GM12878 (cell line): ENCODE results near the gene AFAP1. TPM values are rescaled to one million over a fixed set of nuclear protein-coding genes. Genes with fewer than 3 reads are reported as not detected.

Experiments used
- ATAC-seq: fragments of 200-7000 bp; cut with Tn5 transposase; 3 replicates; pipeline ENCODE4 v1.9.1; 2020; ENCODE audit warnings: mild to moderate bottlenecking, moderate library complexity
- BruUV-seq: library from RNA; stranded (reverse); fragments of 400-500 nt; replicated peaks from 2 replicates; lab custom pipeline; 2021; lab: Mats Ljungman, UMichigan
- CTCF ChIA-PET: fragments of 300-600 bp; sonication (Branson Sonifier 250); formaldehyde crosslinking; extraction: SDS; loops from one replicate; lab custom pipeline; 2021; ENCODE audit warnings: inconsistent platforms; lab: Yijun Ruan, JAX
- POLR2A ChIA-PET: fragments of 350-600 bp; formaldehyde crosslinking; extraction: SDS; loops from one replicate; lab custom pipeline; 2021; ENCODE audit warnings: inconsistent platforms; lab: Charles Lee
- RAD21 ChIA-PET: fragments of 300-600 bp; sonication (Branson Sonifier 250); formaldehyde crosslinking; loops from one replicate; lab custom pipeline; 2023; ENCODE audit warnings: antibody characterized with exemption; ENCODE audit not compliant: unreplicated experiment; lab: Charles Lee
- SMC1A ChIA-PET: fragments of 300-600 bp; sonication (Branson Sonifier 250); formaldehyde crosslinking; loops from one replicate; lab custom pipeline; 2023; ENCODE audit not compliant: unreplicated experiment, uncharacterized antibody; lab: Charles Lee
- DNase-seq: peaks from one replicate; pipeline ENCODE4 v3.0.0-alpha.2; 2011; ENCODE audit warnings: low read depth, low spot score
- FAIRE-seq: peaks from 3 replicates; lab custom pipeline; 2011; peaks lifted over from hg19 to GRCh38; lab: Jason Lieb, UNC
- H2AFZ ChIP-seq: 2 replicates; pipeline ENCODE4 v1.6.0; 2011; ENCODE audit warnings: low read depth, low read length, control low read depth; ENCODE audit not compliant: control insufficient read depth
- H3K27ac ChIP-seq: 2 replicates; pipeline ENCODE4 v1.5.1; 2011; ENCODE audit warnings: control low read depth; ENCODE audit not compliant: control insufficient read depth, insufficient read depth
- H3K27me3 ChIP-seq, 2 experiments: replicated peaks in 1 of 2; 2 replicates each; pipeline versions ENCODE4 v1.6.0 to v1.6.1; 2011; ENCODE audit warnings: low read length in 1 of 2; ENCODE audit not compliant: control insufficient read depth in 2 of 2, insufficient read depth in 2 of 2
- H3K36me3 ChIP-seq, 2 experiments: 2 replicates each; pipeline ENCODE4 v1.5.1; 2011; ENCODE audit warnings: low read length in 1 of 2; ENCODE audit not compliant: control insufficient read depth in 2 of 2, insufficient read depth in 2 of 2
- H3K4me1 ChIP-seq: 2 replicates; pipeline ENCODE4 v1.6.1; 2011; ENCODE audit warnings: mild to moderate bottlenecking, low read length, moderate library complexity, mixed read lengths; ENCODE audit not compliant: control insufficient read depth, insufficient read depth
- H3K4me2 ChIP-seq: 2 replicates; pipeline ENCODE4 v1.6.0; 2011; ENCODE audit warnings: control low read depth; ENCODE audit not compliant: control insufficient read depth, insufficient read depth
- H3K4me3 ChIP-seq: fragments of 200-600 bp; sonication (generic); 2 replicates; pipeline ENCODE4 v1.5.1; 2016
- H3K79me2 ChIP-seq: 2 replicates; pipeline ENCODE4 v1.6.0; 2011; ENCODE audit warnings: low read length; ENCODE audit not compliant: control insufficient read depth, insufficient read depth
- H3K9ac ChIP-seq: 2 replicates; pipeline ENCODE4 v1.8.0; 2011; ENCODE audit warnings: low read length, control low read depth, mixed read lengths; ENCODE audit not compliant: control insufficient read depth, insufficient read depth
- H3K9me3 ChIP-seq: replicated peaks from 3 replicates; pipeline ENCODE4 v1.5.1; 2011; ENCODE audit warnings: mild to moderate bottlenecking, low read length; ENCODE audit not compliant: control insufficient read depth, insufficient read depth
- H4K20me1 ChIP-seq: 2 replicates; pipeline ENCODE4 v1.6.0; 2011; ENCODE audit not compliant: control insufficient read depth, insufficient read depth
- BHLHE40 ChIP-seq, 2 experiments: fragments of 450-650 bp in 1 of 2; IDR thresholded peaks; 2 replicates each; pipeline ENCODE4 v1.6.1; 2011 to 2017; ENCODE audit warnings: low read depth in 2 of 2, borderline replicate concordance in 1 of 2, improper control_type of control experiment in 1 of 2, low read length in 1 of 2, mild to moderate bottlenecking in 1 of 2
- CBX5 ChIP-seq: sonication (generic); IDR thresholded peaks from 2 replicates; pipeline ENCODE4 v1.6.1; 2016; ENCODE audit warnings: low read depth, moderate library complexity, mild to moderate bottlenecking, inconsistent platforms
- EGR1 ChIP-seq, 2 experiments: IDR thresholded peaks; 1 replicate in 1 of 2; 2 replicates in 1 of 2; pipeline ENCODE4 v1.6.1; 2011 to 2012; ENCODE audit warnings: low read depth in 2 of 2, low read length in 2 of 2, borderline replicate concordance in 1 of 2, mild to moderate bottlenecking in 1 of 2, moderate library complexity in 1 of 2
- ESRRA ChIP-seq: IDR thresholded peaks from 2 replicates; pipeline ENCODE4 v1.6.1; 2012; ENCODE audit warnings: mild to moderate bottlenecking, low read length, improper control_type of control experiment
- FOXK2 ChIP-seq: fragments of 450-650 bp; IDR thresholded peaks from 2 replicates; pipeline ENCODE4 v1.6.1; 2017; ENCODE audit warnings: mild to moderate bottlenecking, moderate library complexity
- IKZF2 ChIP-seq, 2 experiments: fragments of 450-650 bp; IDR thresholded peaks; 2 replicates each; pipeline ENCODE4 v1.6.1; 2017; ENCODE audit warnings: mild to moderate bottlenecking in 2 of 2, moderate library complexity in 2 of 2
- JUND ChIP-seq: IDR thresholded peaks from 2 replicates; pipeline ENCODE4 v1.6.1; 2012; ENCODE audit warnings: low read depth, mild to moderate bottlenecking, low read length, improper control_type of control experiment, moderate library complexity
- MYB ChIP-seq: fragments of 150-350 bp; IDR thresholded peaks from 2 replicates; pipeline ENCODE4 v1.6.1; 2014; ENCODE audit warnings: mild to moderate bottlenecking, low read depth, low read length, borderline replicate concordance
- RUNX3 ChIP-seq: IDR thresholded peaks from 2 replicates; pipeline ENCODE4 v1.6.1; 2012; ENCODE audit warnings: low read length, inconsistent platforms
- SMC3 ChIP-seq: IDR thresholded peaks from 2 replicates; pipeline ENCODE4 v1.6.1; 2011; ENCODE audit warnings: low read length, improper control_type of control experiment, borderline replicate concordance
- TAF1 ChIP-seq: IDR thresholded peaks from 2 replicates; pipeline ENCODE4 v1.6.1; 2011; ENCODE audit warnings: mild to moderate bottlenecking, low read depth, low read length, borderline replicate concordance
- WGBS: methylation state at CpG from one replicate; pipeline ENCODE4 v1.1.6; 2016; ENCODE audit warnings: low lambda C conversion rate; ENCODE audit not compliant: insufficient replicate concordance, insufficient coverage; ENCODE audit errors: missing lambda C conversion rate; 5-methylcytosine and 5-hydroxymethylcytosine counted together
- in situ Hi-C: fragments of 300-500 bp; cut with MboI; formaldehyde crosslinking; loops from 9 replicates; pipeline ENCODE4 v1.14.3; 2018; ENCODE audit warnings: mixed read lengths
- intact Hi-C: fragments of 100-400 bp; cut with micrococcal nuclease; formaldehyde crosslinking; loops from one replicate; pipeline ENCODE4 v1.14.2; 2022; ENCODE audit not compliant: unreplicated experiment
- polyA plus RNA-seq, 11 experiments: library from polyadenylated mRNA; depleted of rRNA in 4 of 11; unstranded in 6 of 11; stranded (reverse) in 5 of 11; fragments of >200 nt; fragmentation: Nextera tagmentation in 4 of 11; fragmentation: Illumina TruSeq in 1 of 11; extraction: Ambion mirVana in 4 of 11; extraction: Trizol in 1 of 11; gene quantifications; 1 replicate in 1 of 11; 2 replicates in 10 of 11; pipeline versions ENCODE4 v1.2.1 to v1.2.3, GENCODE V29; 2011 to 2016; ENCODE audit warnings: inconsistent platforms in 2 of 11, missing spikeins in 2 of 11, low read depth in 1 of 11
- total RNA-seq, 4 experiments: library from RNA; depleted of rRNA in 3 of 4; stranded (reverse); fragments of >200 nt in 3 of 4; fragmentation: Illumina TruSeq in 1 of 4; extraction: Trizol in 1 of 4; gene quantifications; 2 replicates each; pipeline versions ENCODE4 v1.2.1 to v1.2.3, GENCODE V29; 2013 to 2021
- TF ChIP-seq, protein P1 (sequence below): fragments of 450-650 bp; IDR thresholded peaks from 2 replicates; pipeline ENCODE4 v1.6.1; 2017; ENCODE audit warnings: mild to moderate bottlenecking, low read depth, inconsistent platforms; ENCODE audit not compliant: poor library complexity, severe bottlenecking
- TF ChIP-seq, protein P2 (sequence below): fragments of 150-350 bp; IDR thresholded peaks from 2 replicates; pipeline ENCODE4 v1.6.1; 2014; ENCODE audit warnings: mild to moderate bottlenecking, low read depth, low read length
- TF ChIP-seq, protein P3 (sequence below): fragments of 450-650 bp; formaldehyde crosslinking; IDR thresholded peaks from 2 replicates; pipeline ENCODE4 v1.4.0; 2020; ENCODE audit warnings: mild to moderate bottlenecking, moderate library complexity

Gene AFAP1
- total and polyA plus RNA-seq, 10 of the 15 experiments (the other 5 are each of a cell fraction or from before 2014, with no cell fraction given): 0.02 to 0.23 (median 0.09) TPM; not detected in 1

DNA sequence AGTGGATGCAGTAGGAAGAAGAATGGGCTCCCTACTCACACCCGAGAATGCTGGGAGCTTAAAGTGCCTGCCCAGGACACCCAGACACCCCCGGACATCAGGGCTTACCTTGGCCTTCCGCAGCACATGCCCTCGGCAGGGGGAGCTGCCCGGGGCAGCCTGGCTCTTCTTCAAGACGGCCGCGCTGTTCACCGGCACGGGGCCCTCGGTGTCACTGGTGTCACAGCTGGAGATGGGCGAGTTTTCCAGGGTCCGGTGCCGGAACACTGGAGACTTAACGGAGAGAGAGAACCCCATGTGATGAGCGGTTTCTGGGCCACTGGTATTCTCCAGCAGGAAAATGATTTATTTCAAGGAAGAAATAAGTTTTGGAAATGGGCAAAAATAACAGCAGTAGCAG lies 170.9 kb downstream of the AFAP1 start (continued):
- TF ChIP-seq, protein P1, sequence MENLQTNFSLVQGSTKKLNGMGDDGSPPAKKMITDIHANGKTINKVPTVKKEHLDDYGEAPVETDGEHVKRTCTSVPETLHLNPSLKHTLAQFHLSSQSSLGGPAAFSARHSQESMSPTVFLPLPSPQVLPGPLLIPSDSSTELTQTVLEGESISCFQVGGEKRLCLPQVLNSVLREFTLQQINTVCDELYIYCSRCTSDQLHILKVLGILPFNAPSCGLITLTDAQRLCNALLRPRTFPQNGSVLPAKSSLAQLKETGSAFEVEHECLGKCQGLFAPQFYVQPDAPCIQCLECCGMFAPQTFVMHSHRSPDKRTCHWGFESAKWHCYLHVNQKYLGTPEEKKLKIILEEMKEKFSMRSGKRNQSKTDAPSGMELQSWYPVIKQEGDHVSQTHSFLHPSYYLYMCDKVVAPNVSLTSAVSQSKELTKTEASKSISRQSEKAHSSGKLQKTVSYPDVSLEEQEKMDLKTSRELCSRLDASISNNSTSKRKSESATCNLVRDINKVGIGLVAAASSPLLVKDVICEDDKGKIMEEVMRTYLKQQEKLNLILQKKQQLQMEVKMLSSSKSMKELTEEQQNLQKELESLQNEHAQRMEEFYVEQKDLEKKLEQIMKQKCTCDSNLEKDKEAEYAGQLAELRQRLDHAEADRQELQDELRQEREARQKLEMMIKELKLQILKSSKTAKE: no peak
- TF ChIP-seq TAF1: no peak
- TF ChIP-seq EGR1 (IDR thresholded peaks at IDR 0.05; ENCODE audit: borderline replicate concordance in 1 of 2, low read depth in 2 of 2, low read length in 2 of 2): no peak
- TF ChIP-seq, protein P2, sequence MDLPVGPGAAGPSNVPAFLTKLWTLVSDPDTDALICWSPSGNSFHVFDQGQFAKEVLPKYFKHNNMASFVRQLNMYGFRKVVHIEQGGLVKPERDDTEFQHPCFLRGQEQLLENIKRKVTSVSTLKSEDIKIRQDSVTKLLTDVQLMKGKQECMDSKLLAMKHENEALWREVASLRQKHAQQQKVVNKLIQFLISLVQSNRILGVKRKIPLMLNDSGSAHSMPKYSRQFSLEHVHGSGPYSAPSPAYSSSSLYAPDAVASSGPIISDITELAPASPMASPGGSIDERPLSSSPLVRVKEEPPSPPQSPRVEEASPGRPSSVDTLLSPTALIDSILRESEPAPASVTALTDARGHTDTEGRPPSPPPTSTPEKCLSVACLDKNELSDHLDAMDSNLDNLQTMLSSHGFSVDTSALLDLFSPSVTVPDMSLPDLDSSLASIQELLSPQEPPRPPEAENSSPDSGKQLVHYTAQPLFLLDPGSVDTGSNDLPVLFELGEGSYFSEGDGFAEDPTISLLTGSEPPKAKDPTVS: no peak

DNA sequence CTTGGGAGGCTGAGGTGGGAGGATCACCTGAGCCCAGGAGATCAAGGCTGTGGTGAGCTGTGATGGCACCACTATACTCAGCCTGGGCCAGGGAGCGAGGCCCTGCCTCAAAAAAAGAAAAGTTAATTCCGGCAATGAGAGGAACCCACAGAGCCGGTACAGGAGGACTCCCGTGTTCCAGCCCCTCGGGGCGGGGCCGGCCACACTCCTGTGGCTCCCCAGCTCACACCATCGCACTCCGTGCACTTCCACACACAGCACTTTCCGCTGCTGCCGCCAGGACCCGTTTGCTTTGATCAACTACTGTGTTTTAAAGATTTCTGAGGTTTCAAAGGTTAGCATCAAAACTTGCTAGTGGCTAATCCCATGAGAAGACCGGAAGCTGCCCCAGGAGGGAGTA lies 171.7 kb downstream of the AFAP1 start:
- FAIRE-seq: no peak
- H3K9me3 ChIP-seq: no peaks in the 10 kb centered on the region
- H3K27me3 ChIP-seq: peaks cover 0 to 3% of the 10 kb centered on the region in 2 experiments; a peak in 2 of 4 replicates
- no TSS peak for BruUV-seq
- ChIA-PET RAD21 (no interaction called here), CTCF (interaction anchor here (1.1 to 2.2 kb wide), 3 partner anchors 32 to 42 kb away, joined by 3 to 6 read pairs (median 5); no protein-coding TSS in a partner anchor), POLR2A (no interaction called here), SMC1A (no interaction called here)
- H3K4me1 ChIP-seq: peaks cover 23% of the 10 kb centered on the region
- no peaks in the 10 kb centered on the region for H4K20me1 ChIP-seq
- intact Hi-C loops (no loop called here), in situ Hi-C loops (loop anchor here (5.0 kb wide), 1 partner anchor 34 kb away; no protein-coding TSS in a partner anchor)
- WGBS: 76% methylated on average over 13 of the region's 13 CpGs
- H2AFZ ChIP-seq: no peak overlapping the region
- H3K79me2 ChIP-seq: no peaks in the 10 kb centered on the region
- no peak overlapping the region for H3K4me3 ChIP-seq
- no peak for ATAC-seq
- TF ChIP-seq MYB: no peak
- no peak for TF ChIP-seq FOXK2
- TF ChIP-seq BHLHE40 (IDR thresholded peaks at IDR 0.05; ENCODE audit: borderline replicate concordance in 1 of 2, low read depth in 2 of 2, low read length in 1 of 2): no peak
- no peak for TF ChIP-seq CBX5
- no peak for TF ChIP-seq JUND
- no peak for TF ChIP-seq IKZF2 (IDR thresholded peaks at IDR 0.05)
- no peak for TF ChIP-seq SMC3
- TF ChIP-seq ESRRA: no peak
- no peak for TF ChIP-seq RUNX3
- TF ChIP-seq, protein P3, sequence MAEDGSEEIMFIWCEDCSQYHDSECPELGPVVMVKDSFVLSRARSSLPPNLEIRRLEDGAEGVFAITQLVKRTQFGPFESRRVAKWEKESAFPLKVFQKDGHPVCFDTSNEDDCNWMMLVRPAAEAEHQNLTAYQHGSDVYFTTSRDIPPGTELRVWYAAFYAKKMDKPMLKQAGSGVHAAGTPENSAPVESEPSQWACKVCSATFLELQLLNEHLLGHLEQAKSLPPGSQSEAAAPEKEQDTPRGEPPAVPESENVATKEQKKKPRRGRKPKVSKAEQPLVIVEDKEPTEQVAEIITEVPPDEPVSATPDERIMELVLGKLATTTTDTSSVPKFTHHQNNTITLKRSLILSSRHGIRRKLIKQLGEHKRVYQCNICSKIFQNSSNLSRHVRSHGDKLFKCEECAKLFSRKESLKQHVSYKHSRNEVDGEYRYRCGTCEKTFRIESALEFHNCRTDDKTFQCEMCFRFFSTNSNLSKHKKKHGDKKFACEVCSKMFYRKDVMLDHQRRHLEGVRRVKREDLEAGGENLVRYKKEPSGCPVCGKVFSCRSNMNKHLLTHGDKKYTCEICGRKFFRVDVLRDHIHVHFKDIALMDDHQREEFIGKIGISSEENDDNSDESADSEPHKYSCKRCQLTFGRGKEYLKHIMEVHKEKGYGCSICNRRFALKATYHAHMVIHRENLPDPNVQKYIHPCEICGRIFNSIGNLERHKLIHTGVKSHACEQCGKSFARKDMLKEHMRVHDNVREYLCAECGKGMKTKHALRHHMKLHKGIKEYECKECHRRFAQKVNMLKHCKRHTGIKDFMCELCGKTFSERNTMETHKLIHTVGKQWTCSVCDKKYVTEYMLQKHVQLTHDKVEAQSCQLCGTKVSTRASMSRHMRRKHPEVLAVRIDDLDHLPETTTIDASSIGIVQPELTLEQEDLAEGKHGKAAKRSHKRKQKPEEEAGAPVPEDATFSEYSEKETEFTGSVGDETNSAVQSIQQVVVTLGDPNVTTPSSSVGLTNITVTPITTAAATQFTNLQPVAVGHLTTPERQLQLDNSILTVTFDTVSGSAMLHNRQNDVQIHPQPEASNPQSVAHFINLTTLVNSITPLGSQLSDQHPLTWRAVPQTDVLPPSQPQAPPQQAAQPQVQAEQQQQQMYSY (CRISPR knock-in tag): no peak
- H3K27ac ChIP-seq: no peak overlapping the region
- H3K4me2 ChIP-seq: no peak overlapping the region
- H3K9ac ChIP-seq: no peak overlapping the region
- no peak for DNase-seq
- H3K36me3 ChIP-seq: no peaks in the 10 kb centered on the region
